Endothelial cell of umbilical vein (primary cell): Measurements from ENCODE around the gene PCNT.

Experiments used
- EZH2 ChIP-seq: IDR thresholded peaks from 2 replicates; pipeline ENCODE4 v1.6.1; 2012; ENCODE audit warnings: borderline replicate concordance, low read depth, mild to moderate bottlenecking, moderate library complexity, low read length, inconsistent platforms; ENCODE audit not compliant: severe bottlenecking
- GATA2 ChIP-seq: IDR thresholded peaks from 2 replicates; pipeline ENCODE4 v1.7.0; 2011; ENCODE audit warnings: low read depth, mild to moderate bottlenecking, moderate library complexity, mixed read lengths, low read length; ENCODE audit not compliant: insufficient read length, insufficient read depth
- JUN ChIP-seq: IDR thresholded peaks from 2 replicates; pipeline ENCODE4 v1.6.1; 2011; ENCODE audit warnings: borderline replicate concordance, low read depth; ENCODE audit not compliant: insufficient read length, insufficient read depth
- MYC ChIP-seq: IDR thresholded peaks from one replicate; pipeline ENCODE4 v1.6.1; 2011; ENCODE audit warnings: mild to moderate bottlenecking, low read depth, low read length
- POLR2A ChIP-seq: IDR thresholded peaks from 2 replicates; pipeline ENCODE4 v1.6.1; 2012; ENCODE audit warnings: low read depth, mild to moderate bottlenecking, control low read depth, low read length
- POLR2AphosphoS5 ChIP-seq: IDR thresholded peaks from 2 replicates; pipeline ENCODE4 v1.6.1; 2012; ENCODE audit warnings: low read depth, mild to moderate bottlenecking, control low read depth, low read length, moderate library complexity; ENCODE audit not compliant: insufficient read depth
- TF ChIP-seq, protein P1 (sequence below), 2 donors: IDR thresholded peaks; 1 replicate in 1 of 2; 2 replicates in 1 of 2; pipeline ENCODE4 v1.5.1; 2011; ENCODE audit warnings: low read length in 2 of 2, mild to moderate bottlenecking in 2 of 2, moderate library complexity in 2 of 2, control low read depth in 1 of 2, inconsistent platforms in 1 of 2, low read depth in 1 of 2; ENCODE audit not compliant: insufficient read depth in 1 of 2; ENCODE audit errors: extremely low read depth in 1 of 2
- TF ChIP-seq, protein P2 (sequence below): IDR thresholded peaks from 2 replicates; pipeline ENCODE4 v1.6.1; 2011; ENCODE audit not compliant: insufficient read depth, insufficient read length

- TF ChIP-seq, protein P1, sequence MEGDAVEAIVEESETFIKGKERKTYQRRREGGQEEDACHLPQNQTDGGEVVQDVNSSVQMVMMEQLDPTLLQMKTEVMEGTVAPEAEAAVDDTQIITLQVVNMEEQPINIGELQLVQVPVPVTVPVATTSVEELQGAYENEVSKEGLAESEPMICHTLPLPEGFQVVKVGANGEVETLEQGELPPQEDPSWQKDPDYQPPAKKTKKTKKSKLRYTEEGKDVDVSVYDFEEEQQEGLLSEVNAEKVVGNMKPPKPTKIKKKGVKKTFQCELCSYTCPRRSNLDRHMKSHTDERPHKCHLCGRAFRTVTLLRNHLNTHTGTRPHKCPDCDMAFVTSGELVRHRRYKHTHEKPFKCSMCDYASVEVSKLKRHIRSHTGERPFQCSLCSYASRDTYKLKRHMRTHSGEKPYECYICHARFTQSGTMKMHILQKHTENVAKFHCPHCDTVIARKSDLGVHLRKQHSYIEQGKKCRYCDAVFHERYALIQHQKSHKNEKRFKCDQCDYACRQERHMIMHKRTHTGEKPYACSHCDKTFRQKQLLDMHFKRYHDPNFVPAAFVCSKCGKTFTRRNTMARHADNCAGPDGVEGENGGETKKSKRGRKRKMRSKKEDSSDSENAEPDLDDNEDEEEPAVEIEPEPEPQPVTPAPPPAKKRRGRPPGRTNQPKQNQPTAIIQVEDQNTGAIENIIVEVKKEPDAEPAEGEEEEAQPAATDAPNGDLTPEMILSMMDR (IDR thresholded peaks at IDR 0.05; ENCODE audit: extremely low read depth in 1 of 2, insufficient read depth in 1 of 2, low read depth in 1 of 2, low read length in 2 of 2) = no peak
- TF ChIP-seq POLR2A (no peak), JUN (no peak), POLR2AphosphoS5 (no peak), EZH2 (no peak), GATA2 (no peak), MYC (no peak)
- TF ChIP-seq, protein P2, sequence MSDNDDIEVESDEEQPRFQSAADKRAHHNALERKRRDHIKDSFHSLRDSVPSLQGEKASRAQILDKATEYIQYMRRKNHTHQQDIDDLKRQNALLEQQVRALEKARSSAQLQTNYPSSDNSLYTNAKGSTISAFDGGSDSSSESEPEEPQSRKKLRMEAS = no peak
Measured at GRCh38 chr21:46352913-46353312, 29.0 kb downstream of the PCNT start.
